Islet of Langerhans (tissue), 1 donor: ENCODE data around the gene CFL1.

Source experiments
- FAIRE-seq: peaks from one replicate; lab custom pipeline; 2011; peaks lifted over from hg19 to GRCh38; lab: Jason Lieb, UNC

The CFL1 gene

GRCh38 chr11:65887723-65888162 is 29.8 kb upstream of the CFL1 start:
- FAIRE-seq = no peak

GRCh38 chr11:65886826-65887722 is 29.1 kb upstream of the CFL1 start:
- no peak for FAIRE-seq

DNA sequence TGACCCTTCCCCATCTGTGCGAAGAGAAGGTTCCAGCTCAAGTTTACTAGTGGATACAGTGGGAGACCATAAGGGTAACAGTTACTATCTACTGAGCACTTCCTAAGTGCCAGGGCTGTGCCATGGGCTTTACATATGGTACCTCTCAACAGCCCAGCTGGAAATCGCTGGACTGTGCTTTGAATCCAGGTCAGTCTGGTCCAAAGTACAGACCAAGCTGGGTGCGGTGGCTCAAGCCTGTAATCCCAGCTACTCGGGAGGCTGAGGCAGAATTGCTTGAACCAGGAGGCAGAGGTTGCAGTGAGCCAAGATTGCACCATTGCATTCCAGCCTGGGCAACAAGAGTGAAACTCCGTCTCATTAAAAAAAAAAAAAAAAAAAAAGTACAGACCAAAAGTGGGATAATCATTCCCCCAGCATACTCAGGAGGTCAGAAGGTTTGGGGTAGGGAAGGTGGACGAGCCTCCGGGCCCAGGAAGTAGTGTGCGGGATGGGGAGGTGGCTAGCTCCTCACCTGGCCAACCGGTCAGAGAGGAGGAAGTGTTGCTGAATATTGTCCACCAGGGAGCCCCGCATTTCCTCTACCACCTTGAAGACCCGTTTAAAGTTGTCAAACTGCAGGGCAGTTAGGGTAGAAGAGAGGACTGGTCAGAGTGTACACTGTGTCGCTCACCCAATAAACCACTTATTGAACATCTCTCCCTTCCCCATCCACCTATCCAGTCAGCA is 28.0 kb upstream of the CFL1 start:
- FAIRE-seq = no peak

GRCh38 chr11:65885231-65885630 is 27.3 kb upstream of the CFL1 start:
- FAIRE-seq = no peak

- no peak for FAIRE-seq
These were observed 26.7 kb upstream of the CFL1 start for GRCh38 chr11:65884716-65885092.

DNA sequence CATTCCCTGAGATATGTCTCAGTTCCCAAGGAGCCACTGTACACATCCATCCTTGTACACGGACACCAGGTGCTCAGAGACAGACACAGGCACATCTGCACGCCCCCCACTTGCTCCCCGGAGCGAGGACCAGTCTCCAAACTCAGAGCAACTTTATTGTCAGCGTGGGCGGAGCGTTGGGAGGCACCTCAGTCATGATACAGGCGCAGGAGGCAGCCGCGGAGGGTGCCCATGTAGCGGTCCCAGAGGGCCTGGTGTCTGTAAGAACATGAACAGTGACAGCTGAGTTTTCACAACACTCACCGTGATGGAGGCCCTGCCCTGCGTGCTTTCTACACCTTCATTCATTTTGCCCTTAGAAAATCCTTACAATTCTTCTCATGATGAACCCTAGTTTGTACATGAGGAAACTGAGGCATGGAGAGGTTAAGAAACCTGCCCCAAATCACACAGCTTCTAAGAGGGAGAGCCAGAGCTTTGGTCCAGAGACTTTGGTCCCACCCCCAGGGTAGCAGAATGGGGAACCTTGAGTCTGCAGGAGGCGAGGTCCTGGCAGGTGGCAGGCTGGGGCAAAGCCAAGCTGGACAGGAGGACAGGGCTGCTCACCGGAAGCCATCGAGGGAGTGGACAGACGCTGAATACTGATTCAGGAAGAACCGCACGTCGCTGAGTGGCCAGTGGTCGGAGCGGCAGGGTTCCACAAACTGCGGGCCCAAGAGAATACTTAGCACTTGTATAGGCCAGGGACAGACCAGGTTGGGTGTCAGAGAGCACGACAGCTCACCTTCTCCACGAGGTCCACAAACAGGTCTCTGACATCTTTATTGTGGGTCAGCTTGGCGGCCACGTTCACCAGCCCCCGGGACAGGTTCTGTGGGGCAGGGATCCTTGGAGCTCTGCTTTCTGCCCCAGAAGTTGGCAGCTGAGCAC is 26.1 kb upstream of the CFL1 start:
- no peak for FAIRE-seq

GRCh38 chr11:65883058-65883761 is 25.2 kb upstream of the CFL1 start:
- FAIRE-seq = no peak

DNA sequence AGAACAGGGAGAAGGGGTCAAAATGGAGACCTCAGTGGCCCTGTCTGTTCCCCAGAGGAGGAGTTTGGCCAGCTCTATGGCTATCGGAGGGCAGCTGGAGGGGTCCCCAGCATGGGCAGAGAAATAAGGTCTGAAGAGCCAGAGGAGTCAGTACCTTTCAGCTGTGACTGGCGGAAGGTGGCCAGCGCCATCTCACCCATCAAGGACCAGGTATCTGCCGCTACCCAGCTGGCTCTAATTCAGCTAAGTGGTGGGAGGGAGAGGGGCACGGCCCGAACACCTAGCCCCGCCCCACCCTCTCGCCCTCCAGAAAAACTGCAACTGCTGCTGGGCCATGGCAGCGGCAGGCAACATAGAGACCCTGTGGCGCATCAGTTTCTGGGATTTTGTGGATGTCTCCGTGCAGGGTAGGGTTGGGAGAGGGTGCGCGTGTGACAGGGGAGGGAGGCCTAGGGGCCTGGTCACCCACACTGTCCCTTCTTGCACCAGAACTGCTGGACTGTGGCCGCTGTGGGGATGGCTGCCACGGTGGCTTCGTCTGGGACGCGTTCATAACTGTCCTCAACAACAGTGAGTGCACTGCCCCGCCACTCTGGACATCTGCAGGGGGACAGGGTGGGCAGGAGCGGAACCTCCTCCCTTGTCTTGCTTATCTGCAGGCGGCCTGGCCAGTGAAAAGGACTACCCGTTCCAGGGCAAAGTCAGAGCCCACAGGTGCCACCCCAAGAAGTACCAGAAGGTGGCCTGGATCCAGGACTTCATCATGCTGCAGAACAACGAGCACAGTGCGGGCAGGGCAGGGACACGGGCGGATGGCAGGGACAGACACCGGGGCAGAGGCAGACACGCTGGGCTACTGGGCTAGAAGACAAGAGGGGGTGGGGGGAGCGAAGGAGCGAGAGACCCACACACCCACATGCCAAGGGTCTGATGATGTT is 24.4 kb upstream of the CFL1 start:
- FAIRE-seq = no peak

GRCh38 chr11:65880844-65881421 is 23.0 kb upstream of the CFL1 start:
- FAIRE-seq = no peak

- FAIRE-seq = no peak
These were observed 22.0 kb upstream of the CFL1 start for GRCh38 chr11:65880027-65880426.

- FAIRE-seq = no peak
These were observed 21.6 kb upstream of the CFL1 start, which contains the start of gene CTSW for GRCh38 chr11:65879617-65880016. Gene CTSW (plus strand): TSS chr11:65879837. CDS start chr11:65879855, 18 bp downstream.

DNA sequence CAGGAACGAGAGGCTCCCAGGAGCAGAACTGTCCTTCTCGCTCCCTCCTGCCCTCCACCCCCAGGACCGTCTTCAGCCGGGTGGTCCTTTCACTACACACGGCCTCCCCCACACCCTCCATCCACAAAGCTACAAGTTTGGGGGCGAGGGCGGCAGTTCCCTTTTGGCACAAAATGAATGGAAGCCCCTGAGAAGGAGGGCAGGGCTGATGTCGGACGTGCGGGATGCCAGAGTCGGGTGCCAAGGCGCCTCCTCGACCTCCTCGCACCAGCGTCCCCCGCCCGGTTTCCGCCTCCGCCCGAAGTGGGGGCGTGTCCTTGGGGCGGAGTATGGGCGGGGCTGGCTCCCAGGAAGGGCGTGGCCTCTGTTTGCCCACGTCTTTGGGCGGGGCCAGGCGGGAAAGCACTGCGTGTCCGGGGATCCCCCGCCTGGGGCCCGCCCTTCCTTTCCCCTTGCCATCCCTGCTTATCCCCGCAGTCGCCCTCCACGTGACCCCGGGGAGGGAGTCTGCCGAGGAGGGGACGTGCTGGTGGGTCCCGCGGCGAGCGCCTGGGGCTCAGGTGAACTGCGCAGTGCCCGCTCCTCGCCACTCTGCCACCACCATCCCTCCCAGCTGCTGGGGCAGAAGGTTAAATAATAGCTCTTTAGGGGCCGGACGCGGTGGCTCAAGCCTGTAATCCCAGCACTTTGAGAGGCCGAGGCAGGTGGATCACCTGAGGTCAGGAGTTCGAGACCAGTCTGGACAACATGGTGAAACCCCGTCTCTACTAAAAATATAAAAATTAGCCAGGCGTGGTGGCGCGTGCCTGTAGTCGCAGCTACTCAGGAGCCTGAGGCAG is 15.6 kb upstream of the CFL1 start:
- no peak for FAIRE-seq

DNA sequence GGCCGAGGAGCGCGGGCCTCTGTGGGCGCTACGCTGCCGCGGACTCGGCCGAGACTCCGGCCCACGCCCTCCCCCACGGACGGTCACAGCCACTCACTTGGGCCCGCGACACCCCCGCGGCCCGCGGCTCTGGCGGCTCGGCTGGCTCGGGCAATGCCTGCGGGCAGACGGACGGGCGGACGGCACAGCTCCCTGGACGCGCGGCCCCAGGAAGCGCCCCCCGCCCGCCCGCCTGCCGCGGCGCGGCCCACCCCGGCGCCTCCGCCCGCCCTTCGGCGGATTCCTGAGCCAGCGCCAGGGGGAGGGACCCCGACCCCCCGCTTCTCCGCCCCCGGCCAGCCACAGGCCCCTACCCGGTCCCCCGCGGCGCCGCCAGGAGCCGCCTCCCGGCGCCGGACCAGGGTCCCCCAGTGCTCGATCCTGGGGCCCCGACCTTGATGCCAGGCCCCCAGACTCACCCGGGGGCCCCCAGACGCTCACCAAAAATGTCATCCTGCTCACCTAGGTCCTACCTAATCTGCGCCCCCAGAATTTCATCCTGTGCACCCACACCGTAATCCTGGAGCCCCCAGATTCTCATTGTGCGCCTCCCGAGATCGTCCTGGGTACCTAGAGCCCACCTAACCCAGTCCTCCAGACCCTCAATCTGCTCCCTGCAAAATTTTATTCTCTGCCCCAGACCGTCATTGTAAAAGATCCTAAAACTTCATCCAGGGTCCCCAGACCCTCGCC is 14.8 kb upstream of the CFL1 start, which contains the start of gene EFEMP2:
TSS of gene EFEMP2 (minus strand) at position 215 of the 732 bp plus-strand sequence. CDS start 446 bp downstream, outside the sequence.
- no peak for FAIRE-seq

GRCh38 chr11:65871811-65872548 is 14.0 kb upstream of the CFL1 start:
- FAIRE-seq = no peak

DNA sequence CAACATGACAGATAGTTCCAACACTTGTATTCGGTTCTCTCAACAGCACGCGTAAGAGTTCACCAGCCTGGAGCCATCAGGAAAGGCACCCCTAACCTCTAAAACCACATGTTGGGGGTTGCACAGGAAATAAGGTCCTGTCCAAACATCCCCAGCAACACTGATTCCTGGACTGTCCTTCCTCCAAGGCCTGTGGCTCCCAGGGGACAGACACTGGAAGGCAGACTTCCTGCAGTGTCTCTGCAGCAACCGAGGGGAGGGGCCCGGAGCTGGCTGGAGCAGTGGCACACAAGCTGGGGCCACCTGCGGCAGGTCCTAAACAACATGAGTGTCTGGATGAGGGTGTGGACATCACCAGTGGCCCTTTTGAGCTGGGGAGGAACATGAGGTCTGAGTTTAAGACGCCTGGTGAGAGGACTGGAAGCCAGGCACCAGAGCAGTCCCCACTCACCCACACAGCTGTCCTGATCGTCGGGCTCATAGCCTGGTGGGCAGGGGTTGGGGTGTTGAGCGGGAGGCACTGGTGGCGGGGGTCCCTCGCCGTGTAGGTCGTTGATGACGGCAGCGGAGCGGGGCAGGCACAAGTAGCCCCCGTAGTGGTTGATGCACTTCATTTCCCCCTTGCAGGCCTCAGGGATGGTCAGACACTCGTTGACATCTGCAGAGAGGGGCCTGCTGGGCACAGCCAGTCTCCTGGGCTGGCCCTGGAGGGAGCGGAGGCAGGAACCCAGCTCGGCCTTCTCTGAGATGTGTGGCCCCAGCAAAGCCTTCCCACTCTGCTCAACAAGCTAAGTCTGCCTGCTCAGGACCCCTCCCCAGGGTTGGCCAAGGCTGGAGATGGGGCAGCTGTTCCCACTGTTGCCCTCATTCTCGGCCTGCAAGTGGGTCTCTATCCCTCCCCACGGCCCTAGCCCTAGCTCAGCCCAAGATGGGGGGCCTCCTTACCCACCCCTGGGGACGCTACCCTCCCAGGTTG is 13.0 kb upstream of the CFL1 start:
- no peak for FAIRE-seq

- FAIRE-seq = no peak
These were observed 12.3 kb upstream of the CFL1 start for GRCh38 chr11:65870307-65870658.
